GM19455 (cell line): ENCODE data around the gene LRCH2.

Experiments used
- ATAC-seq: cut with Tn5 transposase; IDR thresholded peaks from one replicate; pipeline ENCODE4 v1.9.1; 2021; ENCODE audit not compliant: unreplicated experiment

LRCH2 gene

DNA sequence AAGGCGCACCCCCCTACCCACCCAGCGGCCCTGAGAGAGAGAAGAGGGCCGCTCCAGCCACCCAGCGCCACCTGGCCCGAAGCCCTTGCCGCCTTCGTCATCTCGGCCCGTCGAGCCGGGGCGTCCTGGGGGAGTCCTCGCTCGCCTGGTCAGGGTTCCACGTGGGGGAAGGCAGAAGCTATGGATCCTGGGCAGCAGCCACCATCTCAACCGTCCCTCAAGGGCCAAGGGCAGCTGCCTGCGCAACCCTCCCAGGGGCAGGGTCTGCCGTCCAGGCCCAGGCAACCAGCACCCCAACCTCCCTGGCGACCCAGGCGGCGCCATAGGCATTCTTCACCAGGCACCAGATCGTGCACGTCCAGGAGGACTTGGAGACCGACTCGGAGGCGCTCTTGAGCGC is 165.0 kb downstream of the LRCH2 start:
- ATAC-seq: no peak

DNA sequence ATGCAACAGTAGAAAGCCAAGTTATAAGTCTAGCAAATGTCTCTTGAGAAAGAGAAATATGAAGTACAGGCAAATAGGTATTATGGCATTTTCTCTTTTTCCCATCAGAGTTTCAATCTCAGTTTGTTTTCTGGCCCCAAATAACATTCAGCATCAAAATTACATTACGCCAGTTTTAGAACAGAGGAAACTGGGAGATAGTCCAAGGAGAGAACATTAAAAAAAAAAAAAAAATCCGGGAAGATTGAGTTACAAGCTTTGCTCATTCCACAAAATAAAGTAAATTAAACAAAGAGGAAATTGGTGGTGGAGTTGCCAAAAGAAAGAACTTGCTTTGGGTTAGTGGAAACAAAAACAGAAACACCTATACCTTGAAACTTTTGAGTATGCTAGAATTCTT is 166.1 kb downstream of the LRCH2 start:
- ATAC-seq: no peak

DNA sequence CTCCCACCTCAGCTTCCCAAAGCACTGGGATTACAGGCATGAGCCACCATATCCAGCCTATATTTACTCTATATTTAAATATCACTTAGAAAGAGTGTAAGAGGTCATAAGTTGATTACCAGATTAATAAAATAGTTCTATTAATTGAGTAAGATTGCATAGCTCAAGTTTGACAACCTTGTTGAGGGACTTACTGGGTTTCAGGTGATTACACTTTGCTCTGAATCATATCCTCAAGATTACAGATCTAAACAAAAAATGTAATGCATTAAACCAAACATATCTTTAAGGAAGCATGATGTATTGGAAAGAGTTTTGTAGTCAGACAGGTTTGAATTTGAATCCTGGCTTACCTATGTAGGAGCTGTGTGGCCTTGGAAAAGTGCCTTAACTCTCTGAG is 168.6 kb downstream of the LRCH2 start:
- no peak for ATAC-seq
